ENCODE measurements around the gene NR5A2. TPM values are rescaled to one million over a fixed set of nuclear protein-coding genes. Genes with fewer than 3 reads are reported as not detected.

Gene NR5A2
- total and polyA plus RNA-seq, 10 of the 15 experiments (the other 5 are each of a cell fraction or from before 2014, with no cell fraction given), result 0.02 to 0.60 (median 0.15) TPM; not detected in 1

GRCh38 chr1:200133123-200133522 lies 105.6 kb downstream of the NR5A2 start:
- no peaks in the 10 kb centered on the region for H3K9me3 ChIP-seq (replicated peaks; ENCODE audit: control insufficient read depth, insufficient read depth, low read length)
- no peaks in the 10 kb centered on the region for H3K27me3 ChIP-seq (replicated peaks in 1 of 2; ENCODE audit: control insufficient read depth in 2 of 2, insufficient read depth in 2 of 2, low read length in 1 of 2)
- BruUV-seq (replicated peaks), result no TSS peak
- FAIRE-seq, result no peak
- ChIA-PET POLR2A (interaction anchor here (0.8 kb wide), 1 partner anchor 33 kb away, joined by 3 read pairs; no protein-coding TSS in a partner anchor), RAD21 (ENCODE audit: unreplicated experiment) (interaction anchor here (1.3 kb wide), 2 partner anchors 13 to 21 kb away, joined by 5 read pairs; no protein-coding TSS in a partner anchor), SMC1A (ENCODE audit: uncharacterized antibody, unreplicated experiment) (interaction anchor here (1.0 to 7.1 kb wide), 4 partner anchors 15 to 174 kb away, joined by 3 to 89 read pairs (median 3); no protein-coding TSS in a partner anchor), CTCF (interaction anchor here (0.9 to 1.4 kb wide), 5 partner anchors 9 to 139 kb away, joined by 3 to 5 read pairs (median 3); no protein-coding TSS in a partner anchor)
- intact Hi-C loops (cut with micrococcal nuclease; ENCODE audit: unreplicated experiment), result loop anchor here (10.0 kb wide), 1 partner anchor 448 kb away; no protein-coding TSS in a partner anchor
- TF ChIP-seq ZNF207 (IDR thresholded peaks at IDR 0.05; ENCODE audit: borderline replicate concordance) (no peak), TARDBP (IDR thresholded peaks at IDR 0.05; ENCODE audit: borderline replicate concordance) (no peak)
- H2AFZ ChIP-seq (ENCODE audit: control insufficient read depth, low read depth, low read length), result no peak overlapping the region
- H3K4me2 ChIP-seq (ENCODE audit: control insufficient read depth, insufficient read depth), result no peak overlapping the region
- peaks cover 6% of the 10 kb centered on the region for H3K4me1 ChIP-seq (ENCODE audit: control insufficient read depth, insufficient read depth, low read length)
- no peaks in the 10 kb centered on the region for H3K79me2 ChIP-seq (ENCODE audit: control insufficient read depth, insufficient read depth, low read length)
- H3K36me3 ChIP-seq (ENCODE audit: control insufficient read depth in 2 of 2, insufficient read depth in 2 of 2, low read length in 1 of 2), result no peaks in the 10 kb centered on the region
- H4K20me1 ChIP-seq (ENCODE audit: control insufficient read depth, insufficient read depth), result no peaks in the 10 kb centered on the region
- in situ Hi-C loops (cut with MboI), result no loop called here
- 15% methylated on average over 2 of the region's 2 CpGs for WGBS (ENCODE audit: insufficient coverage, insufficient replicate concordance, low lambda C conversion rate, missing lambda C conversion rate)
- no peak overlapping the region for H3K4me3 ChIP-seq
- DNase-seq (ENCODE audit: low read depth, low spot score), result no peak
- H3K27ac ChIP-seq (ENCODE audit: control insufficient read depth, insufficient read depth), result no peak overlapping the region
- H3K9ac ChIP-seq (ENCODE audit: control insufficient read depth, insufficient read depth, low read length), result no peak overlapping the region
- ATAC-seq, result no peak

- H3K79me2 ChIP-seq (ENCODE audit: control insufficient read depth, insufficient read depth, low read length), result no peaks in the 10 kb centered on the region
- no peaks in the 10 kb centered on the region for H3K36me3 ChIP-seq (ENCODE audit: control insufficient read depth in 2 of 2, insufficient read depth in 2 of 2, low read length in 1 of 2)
- ChIA-PET POLR2A (no interaction called here), CTCF (interaction anchor here (1.0 to 1.3 kb wide), 2 partner anchors 138 to 142 kb away, joined by 3 to 5 read pairs; no protein-coding TSS in a partner anchor), SMC1A (ENCODE audit: uncharacterized antibody, unreplicated experiment) (interaction anchor here (1.0 to 7.1 kb wide), 3 partner anchors 16 to 174 kb away, joined by 3 to 89 read pairs (median 3); no protein-coding TSS in a partner anchor), RAD21 (ENCODE audit: unreplicated experiment) (interaction anchor here (0.8 to 1.3 kb wide), 3 partner anchors 9 to 20 kb away, joined by 4 to 5 read pairs (median 5); no protein-coding TSS in a partner anchor)
- BruUV-seq (replicated peaks), result no TSS peak
- WGBS (ENCODE audit: insufficient coverage, insufficient replicate concordance, low lambda C conversion rate, missing lambda C conversion rate), result 92% methylated on average over 2 of the region's 2 CpGs
- in situ Hi-C loops (cut with MboI), result no loop called here
- H3K4me1 ChIP-seq (ENCODE audit: control insufficient read depth, insufficient read depth, low read length), result peaks cover 6% of the 10 kb centered on the region
- no peak for TF ChIP-seq TARDBP (IDR thresholded peaks at IDR 0.05; ENCODE audit: borderline replicate concordance)
- TF ChIP-seq CBFB (IDR thresholded peaks at IDR 0.05; ENCODE audit: low read depth), result no peak
- TF ChIP-seq HDAC6 (IDR thresholded peaks at IDR 0.05; ENCODE audit: unreplicated experiment), result no peak
- TF ChIP-seq SMC3 (IDR thresholded peaks at IDR 0.05; ENCODE audit: borderline replicate concordance, low read length), result no peak
- DNase-seq (ENCODE audit: low read depth, low spot score), result no peak
- no peaks in the 10 kb centered on the region for H3K9me3 ChIP-seq (replicated peaks; ENCODE audit: control insufficient read depth, insufficient read depth, low read length)
- no peak overlapping the region for H3K4me3 ChIP-seq
- H3K27ac ChIP-seq (ENCODE audit: control insufficient read depth, insufficient read depth), result no peak overlapping the region
- no peak for ATAC-seq
- H3K27me3 ChIP-seq (replicated peaks in 1 of 2; ENCODE audit: control insufficient read depth in 2 of 2, insufficient read depth in 2 of 2, low read length in 1 of 2), result no peaks in the 10 kb centered on the region
- no peak overlapping the region for H3K9ac ChIP-seq (ENCODE audit: control insufficient read depth, insufficient read depth, low read length)
- no peak overlapping the region for H2AFZ ChIP-seq (ENCODE audit: control insufficient read depth, low read depth, low read length)
- no peak for FAIRE-seq
- intact Hi-C loops (cut with micrococcal nuclease; ENCODE audit: unreplicated experiment), result loop anchor here (10.0 kb wide), 1 partner anchor 449 kb away; no protein-coding TSS in a partner anchor
- H3K4me2 ChIP-seq (ENCODE audit: control insufficient read depth, insufficient read depth), result no peak overlapping the region
- H4K20me1 ChIP-seq (ENCODE audit: control insufficient read depth, insufficient read depth), result no peaks in the 10 kb centered on the region
Observed at GRCh38 chr1:200134116-200134515, 106.6 kb downstream of the NR5A2 start.

Data from GM12878 (cell line).